HEK293 (cell line): ENCODE measurements around the gene CD151.

Source experiments
- CTCF ChIP-seq: fragments of 450-650 bp; formaldehyde crosslinking; IDR thresholded peaks from 2 replicates; pipeline ENCODE4 v1.5.1; 2016; ENCODE audit warnings: missing biosample characterization, missing genetic modification characterization
- YY1 ChIP-seq: fragments of 450-650 bp; formaldehyde crosslinking; IDR thresholded peaks from 2 replicates; pipeline ENCODE4 v1.5.1; 2018; ENCODE audit warnings: missing biosample characterization, missing genetic modification characterization
- ZFP41 ChIP-seq: fragments of 450-650 bp; formaldehyde crosslinking; IDR thresholded peaks from 2 replicates; pipeline ENCODE4 v1.5.1; 2016; ENCODE audit warnings: missing biosample characterization, missing genetic modification characterization, borderline replicate concordance
- TF ChIP-seq, protein P1 (sequence below): fragments of 450-650 bp; formaldehyde crosslinking; IDR thresholded peaks from 2 replicates; pipeline ENCODE4 v1.5.1; 2016; ENCODE audit warnings: missing biosample characterization, missing genetic modification characterization
- TF ChIP-seq, protein P2 (sequence below): fragments of 450-650 bp; formaldehyde crosslinking; IDR thresholded peaks from 2 replicates; pipeline ENCODE4 v1.5.1; 2016; ENCODE audit warnings: missing biosample characterization, missing genetic modification characterization, low read depth
- TF ChIP-seq, protein P3 (sequence below): fragments of 450-650 bp; formaldehyde crosslinking; IDR thresholded peaks from 2 replicates; pipeline ENCODE4 v1.5.1; 2017; ENCODE audit warnings: missing biosample characterization, missing genetic modification characterization
- TF ChIP-seq, protein P4 (sequence below): fragments of 450-650 bp; formaldehyde crosslinking; conservative IDR thresholded peaks from 2 replicates; pipeline ENCODE4 v1.5.1; 2016; ENCODE audit warnings: low read depth, missing biosample characterization, missing genetic modification characterization

DNA sequence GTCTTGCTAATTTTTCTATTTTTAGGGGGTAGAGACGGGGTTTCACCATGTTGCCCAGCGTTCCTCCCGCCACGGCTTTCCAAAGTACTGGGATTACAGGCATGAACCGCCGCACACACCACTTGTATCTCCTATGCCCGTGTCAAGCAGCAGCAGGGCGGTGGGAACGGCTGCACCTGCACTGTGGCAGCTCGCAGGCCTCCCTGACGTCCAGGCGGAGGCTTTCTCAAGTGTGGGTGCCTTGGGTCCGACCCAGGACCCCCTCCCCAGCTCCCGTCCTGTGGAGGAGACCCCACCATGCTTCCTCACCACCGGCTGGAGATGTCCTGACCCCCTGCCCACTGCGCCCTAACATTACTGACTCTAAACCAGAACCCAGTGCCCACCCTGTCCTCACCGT, 35.6 kb downstream of the CD151 start:
- TF ChIP-seq, protein P1, sequence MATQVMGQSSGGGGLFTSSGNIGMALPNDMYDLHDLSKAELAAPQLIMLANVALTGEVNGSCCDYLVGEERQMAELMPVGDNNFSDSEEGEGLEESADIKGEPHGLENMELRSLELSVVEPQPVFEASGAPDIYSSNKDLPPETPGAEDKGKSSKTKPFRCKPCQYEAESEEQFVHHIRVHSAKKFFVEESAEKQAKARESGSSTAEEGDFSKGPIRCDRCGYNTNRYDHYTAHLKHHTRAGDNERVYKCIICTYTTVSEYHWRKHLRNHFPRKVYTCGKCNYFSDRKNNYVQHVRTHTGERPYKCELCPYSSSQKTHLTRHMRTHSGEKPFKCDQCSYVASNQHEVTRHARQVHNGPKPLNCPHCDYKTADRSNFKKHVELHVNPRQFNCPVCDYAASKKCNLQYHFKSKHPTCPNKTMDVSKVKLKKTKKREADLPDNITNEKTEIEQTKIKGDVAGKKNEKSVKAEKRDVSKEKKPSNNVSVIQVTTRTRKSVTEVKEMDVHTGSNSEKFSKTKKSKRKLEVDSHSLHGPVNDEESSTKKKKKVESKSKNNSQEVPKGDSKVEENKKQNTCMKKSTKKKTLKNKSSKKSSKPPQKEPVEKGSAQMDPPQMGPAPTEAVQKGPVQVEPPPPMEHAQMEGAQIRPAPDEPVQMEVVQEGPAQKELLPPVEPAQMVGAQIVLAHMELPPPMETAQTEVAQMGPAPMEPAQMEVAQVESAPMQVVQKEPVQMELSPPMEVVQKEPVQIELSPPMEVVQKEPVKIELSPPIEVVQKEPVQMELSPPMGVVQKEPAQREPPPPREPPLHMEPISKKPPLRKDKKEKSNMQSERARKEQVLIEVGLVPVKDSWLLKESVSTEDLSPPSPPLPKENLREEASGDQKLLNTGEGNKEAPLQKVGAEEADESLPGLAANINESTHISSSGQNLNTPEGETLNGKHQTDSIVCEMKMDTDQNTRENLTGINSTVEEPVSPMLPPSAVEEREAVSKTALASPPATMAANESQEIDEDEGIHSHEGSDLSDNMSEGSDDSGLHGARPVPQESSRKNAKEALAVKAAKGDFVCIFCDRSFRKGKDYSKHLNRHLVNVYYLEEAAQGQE (tag by site-specific recombination): no peak
- TF ChIP-seq CTCF (no peak), ZFP41 (tag by site-specific recombination) (no peak), YY1 (tag by site-specific recombination) (no peak)
- TF ChIP-seq, protein P2, sequence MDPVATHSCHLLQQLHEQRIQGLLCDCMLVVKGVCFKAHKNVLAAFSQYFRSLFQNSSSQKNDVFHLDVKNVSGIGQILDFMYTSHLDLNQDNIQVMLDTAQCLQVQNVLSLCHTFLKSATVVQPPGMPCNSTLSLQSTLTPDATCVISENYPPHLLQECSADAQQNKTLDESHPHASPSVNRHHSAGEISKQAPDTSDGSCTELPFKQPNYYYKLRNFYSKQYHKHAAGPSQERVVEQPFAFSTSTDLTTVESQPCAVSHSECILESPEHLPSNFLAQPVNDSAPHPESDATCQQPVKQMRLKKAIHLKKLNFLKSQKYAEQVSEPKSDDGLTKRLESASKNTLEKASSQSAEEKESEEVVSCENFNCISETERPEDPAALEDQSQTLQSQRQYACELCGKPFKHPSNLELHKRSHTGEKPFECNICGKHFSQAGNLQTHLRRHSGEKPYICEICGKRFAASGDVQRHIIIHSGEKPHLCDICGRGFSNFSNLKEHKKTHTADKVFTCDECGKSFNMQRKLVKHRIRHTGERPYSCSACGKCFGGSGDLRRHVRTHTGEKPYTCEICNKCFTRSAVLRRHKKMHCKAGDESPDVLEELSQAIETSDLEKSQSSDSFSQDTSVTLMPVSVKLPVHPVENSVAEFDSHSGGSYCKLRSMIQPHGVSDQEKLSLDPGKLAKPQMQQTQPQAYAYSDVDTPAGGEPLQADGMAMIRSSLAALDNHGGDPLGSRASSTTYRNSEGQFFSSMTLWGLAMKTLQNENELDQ (tag by site-specific recombination): no peak
- TF ChIP-seq, protein P3, sequence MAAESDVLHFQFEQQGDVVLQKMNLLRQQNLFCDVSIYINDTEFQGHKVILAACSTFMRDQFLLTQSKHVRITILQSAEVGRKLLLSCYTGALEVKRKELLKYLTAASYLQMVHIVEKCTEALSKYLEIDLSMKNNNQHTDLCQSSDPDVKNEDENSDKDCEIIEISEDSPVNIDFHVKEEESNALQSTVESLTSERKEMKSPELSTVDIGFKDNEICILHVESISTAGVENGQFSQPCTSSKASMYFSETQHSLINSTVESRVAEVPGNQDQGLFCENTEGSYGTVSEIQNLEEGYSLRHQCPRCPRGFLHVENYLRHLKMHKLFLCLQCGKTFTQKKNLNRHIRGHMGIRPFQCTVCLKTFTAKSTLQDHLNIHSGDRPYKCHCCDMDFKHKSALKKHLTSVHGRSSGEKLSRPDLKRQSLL (tag by site-specific recombination): no peak
- TF ChIP-seq, protein P4, sequence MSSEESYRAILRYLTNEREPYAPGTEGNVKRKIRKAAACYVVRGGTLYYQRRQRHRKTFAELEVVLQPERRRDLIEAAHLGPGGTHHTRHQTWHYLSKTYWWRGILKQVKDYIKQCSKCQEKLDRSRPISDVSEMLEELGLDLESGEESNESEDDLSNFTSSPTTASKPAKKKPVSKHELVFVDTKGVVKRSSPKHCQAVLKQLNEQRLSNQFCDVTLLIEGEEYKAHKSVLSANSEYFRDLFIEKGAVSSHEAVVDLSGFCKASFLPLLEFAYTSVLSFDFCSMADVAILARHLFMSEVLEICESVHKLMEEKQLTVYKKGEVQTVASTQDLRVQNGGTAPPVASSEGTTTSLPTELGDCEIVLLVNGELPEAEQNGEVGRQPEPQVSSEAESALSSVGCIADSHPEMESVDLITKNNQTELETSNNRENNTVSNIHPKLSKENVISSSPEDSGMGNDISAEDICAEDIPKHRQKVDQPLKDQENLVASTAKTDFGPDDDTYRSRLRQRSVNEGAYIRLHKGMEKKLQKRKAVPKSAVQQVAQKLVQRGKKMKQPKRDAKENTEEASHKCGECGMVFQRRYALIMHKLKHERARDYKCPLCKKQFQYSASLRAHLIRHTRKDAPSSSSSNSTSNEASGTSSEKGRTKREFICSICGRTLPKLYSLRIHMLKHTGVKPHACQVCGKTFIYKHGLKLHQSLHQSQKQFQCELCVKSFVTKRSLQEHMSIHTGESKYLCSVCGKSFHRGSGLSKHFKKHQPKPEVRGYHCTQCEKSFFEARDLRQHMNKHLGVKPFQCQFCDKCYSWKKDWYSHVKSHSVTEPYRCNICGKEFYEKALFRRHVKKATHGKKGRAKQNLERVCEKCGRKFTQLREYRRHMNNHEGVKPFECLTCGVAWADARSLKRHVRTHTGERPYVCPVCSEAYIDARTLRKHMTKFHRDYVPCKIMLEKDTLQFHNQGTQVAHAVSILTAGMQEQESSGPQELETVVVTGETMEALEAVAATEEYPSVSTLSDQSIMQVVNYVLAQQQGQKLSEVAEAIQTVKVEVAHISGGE (tag by site-specific recombination): no peak
